HG03460 (cell line): Measurements from ENCODE around the gene HAUS7.

Experiments
- ATAC-seq: cut with Tn5 transposase; IDR thresholded peaks from one replicate; pipeline ENCODE4 v1.9.1; 2021; ENCODE audit not compliant: unreplicated experiment

Gene HAUS7

DNA sequence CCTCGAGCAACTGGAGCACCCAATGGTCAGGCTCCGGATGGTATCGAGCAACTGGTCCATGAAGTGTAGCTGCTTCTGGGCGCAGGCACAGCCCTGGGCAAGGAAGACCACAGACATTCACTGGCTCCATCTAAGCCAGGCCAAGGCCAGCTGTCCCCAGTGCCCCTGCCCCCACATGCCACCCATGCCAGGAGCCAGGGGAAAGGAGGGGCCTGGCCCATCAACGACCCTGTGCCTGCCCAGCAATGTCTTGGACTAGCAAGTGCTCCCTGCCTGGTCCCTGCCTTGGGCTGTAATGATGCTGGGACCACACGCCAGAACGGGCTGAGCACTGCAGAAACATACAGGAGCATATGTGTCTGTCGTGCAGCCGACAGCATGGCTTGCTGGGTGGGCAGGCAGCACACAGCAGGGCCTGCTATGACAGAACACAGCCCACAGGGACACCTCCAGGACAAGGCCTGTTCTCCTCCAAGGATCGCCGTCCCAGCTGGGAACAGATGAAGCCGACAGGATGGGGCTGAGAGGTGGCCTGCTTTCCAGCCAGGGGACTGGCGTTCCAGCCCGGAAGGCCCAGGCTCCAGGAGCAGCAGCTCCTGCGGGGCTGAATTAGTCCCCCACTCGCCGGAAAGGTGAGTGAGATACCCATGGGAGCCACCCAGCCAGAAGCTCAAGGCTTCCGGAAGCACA, 13.1 kb downstream of the HAUS7 start:
- ATAC-seq: no peak

DNA sequence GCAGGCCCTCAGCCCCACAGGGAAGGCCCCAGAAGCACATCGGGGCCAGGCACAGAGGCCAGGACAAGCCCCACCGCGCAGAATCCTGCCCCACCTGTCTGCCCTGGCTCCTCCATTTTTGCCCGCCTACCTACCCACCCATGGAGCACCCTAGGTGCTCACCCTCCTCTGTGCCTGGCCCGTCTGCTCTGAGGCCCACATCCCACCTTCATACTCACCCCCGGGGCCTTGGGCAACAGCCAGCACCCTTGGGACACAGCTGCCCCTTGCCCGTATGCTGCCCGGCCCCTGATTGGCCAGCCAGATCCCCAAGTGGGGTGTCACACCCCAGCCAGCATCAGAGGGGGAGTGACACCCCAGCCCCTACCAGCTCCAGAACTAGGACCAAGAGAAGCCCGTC, 13.7 kb downstream of the HAUS7 start:
- no peak for ATAC-seq

DNA sequence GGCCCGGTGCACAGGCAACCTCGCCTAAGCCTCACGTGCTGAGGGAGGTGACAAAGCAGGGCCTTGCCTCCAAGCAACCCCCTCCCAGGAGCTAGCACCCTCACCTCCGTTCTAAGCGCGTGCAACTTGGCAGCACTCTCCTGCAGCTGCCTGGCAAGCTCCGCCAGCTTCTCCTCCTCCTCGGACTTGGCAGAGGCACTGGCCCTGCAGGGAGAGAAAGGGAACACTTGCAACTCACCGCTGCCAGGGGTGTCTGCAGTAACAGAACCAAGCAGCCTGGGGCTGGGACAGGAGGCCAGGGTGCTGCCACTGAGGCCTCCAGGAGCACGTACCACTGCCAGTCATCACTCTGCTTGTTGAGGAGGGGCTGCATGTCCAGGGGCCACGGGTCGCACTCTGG, 14.2 kb downstream of the HAUS7 start:
- ATAC-seq: no peak

DNA sequence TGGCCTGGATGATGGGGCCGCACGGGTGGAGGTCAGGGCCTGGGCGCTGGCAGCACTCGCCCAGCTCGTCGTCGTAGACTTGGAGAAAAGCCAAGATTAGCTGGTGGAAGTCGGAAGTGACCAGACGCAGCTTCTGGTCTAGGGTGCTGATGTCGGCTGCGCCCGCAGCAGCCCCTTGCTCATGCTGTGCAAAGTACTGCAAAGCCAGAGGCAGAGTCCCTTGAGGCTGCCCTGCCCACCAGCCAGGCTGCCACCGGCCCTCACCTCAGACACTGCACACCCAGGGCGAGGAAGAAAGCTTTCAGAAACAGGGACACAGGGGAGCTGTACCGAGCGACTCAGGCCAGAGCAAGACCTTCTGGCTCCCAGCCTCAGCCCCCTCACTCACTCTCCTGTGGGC, 14.8 kb downstream of the HAUS7 start:
- ATAC-seq: no peak

DNA sequence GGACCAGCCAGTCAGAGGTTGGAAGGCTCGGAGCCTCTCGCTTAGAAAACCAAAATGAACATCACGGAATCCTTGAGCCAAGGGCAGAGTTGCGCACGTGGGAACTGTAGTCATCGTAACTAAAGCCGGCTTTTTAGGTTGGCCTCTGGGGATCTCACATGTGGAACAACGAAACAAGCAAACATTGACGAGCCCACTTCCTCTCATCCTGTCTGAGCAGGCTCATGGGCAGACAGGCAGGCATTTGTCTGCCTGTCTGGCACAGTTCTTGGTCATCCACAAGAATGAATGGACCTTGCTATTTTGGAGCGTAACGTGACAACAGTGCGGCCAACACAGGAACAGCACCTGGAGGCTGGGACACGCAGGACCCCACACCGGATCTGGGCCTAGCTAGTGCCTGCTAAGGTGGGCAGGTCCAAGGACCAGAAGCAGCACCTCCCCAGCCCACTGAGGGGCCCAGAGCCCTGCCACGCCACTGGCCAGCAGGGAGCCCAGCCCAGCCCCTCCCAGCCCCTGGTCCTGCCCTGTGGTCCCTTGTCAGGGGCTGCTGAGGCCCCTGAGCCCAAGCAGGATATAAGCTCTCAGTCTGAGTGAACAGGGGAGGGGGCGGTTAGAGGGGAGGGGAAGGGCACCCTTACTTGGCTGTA, 15.3 kb downstream of the HAUS7 start:
- no peak for ATAC-seq

DNA sequence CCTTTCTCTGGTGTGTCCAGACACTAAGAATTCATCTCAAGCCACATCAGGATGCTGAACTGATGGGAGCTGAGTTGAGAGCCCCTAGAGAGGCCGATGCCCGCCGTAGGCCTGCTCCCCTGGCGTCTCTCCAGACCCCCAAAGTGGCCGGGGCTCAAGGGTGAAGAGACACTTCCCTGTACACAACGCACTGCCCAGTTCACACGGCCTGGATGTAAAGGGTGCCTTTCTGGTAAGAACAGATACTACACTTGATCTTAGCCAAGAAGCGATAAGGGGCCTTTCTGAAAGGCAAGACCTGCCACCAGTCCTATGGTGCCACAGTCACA, 19.5 kb downstream of the HAUS7 start:
- no peak for ATAC-seq

DNA sequence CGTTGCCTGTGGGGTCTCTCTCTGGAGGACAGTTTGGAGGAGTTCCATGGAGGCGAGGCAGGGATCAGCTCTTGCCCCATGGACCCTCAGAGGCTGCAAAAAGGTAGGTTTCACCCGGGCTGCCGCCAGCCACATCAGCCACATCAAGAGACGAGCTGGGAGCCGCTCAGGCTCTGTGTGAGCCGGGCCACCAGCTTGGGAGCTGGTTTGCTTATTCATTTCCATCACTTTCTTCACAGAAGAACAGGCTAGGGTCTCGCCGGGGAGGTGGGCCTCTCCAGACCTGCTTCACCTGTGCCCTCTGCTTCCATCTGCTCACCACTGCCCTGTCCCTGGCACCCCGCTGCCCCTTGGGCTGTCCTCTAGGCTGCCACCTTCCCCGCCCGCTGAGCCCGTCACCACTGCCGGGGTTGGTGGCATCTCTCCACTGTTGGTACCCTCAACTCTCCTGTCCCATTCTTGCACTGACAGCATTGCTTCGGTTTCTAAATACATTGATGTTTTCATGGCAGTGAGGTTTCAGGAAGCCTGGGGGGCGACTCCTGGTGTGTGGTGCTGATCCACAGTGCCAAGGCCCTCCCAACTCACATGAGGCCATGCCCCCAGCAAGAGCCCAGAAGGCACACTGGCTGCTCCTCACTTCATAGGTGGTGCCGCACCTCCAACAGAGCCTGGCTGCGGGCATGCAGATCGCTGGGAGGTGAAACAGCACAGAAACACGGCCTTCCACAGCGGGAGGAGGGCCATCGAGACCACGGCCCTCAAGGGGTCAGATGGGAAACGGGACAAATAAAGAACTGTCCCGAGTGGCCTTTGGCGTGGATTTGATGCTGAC, 20.0 kb downstream of the HAUS7 start:
- no peak for ATAC-seq

DNA sequence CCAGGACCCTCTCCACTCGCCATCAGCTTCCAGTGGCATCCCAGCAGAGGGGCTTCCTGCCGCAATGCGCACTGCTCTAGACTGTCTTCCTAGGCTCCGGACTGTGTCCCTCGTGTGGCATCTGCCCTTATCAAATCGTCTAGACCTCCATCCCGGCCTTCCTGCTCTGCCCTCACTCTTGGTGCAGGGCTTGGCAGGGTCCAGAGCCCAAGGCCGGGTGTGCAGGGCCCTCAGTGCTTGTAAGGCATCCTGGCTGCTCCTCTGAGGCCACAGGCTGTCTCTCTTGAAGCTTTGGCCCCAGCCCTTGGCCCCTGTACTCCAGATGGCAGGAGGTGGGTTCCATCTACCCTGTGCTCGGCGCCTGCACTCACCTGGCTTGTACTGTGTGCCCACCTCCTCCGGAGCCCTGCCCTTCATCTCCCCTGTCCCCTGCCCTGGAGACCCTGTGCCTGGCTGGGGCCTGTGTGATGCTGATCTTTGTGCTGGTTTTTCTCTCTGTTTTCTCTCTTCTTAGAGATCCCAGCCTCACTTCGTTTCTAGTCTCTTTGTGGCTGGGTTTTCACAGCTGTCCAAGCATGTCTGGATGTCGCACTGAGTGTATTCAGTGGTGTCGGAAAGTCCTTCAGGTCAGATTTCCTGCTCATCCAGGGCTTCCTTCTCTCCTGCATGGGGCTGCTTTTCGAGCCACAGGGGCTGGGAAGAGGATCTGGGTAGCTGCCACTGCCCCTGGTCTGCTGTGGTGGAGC, 20.8 kb downstream of the HAUS7 start:
- no peak for ATAC-seq

DNA sequence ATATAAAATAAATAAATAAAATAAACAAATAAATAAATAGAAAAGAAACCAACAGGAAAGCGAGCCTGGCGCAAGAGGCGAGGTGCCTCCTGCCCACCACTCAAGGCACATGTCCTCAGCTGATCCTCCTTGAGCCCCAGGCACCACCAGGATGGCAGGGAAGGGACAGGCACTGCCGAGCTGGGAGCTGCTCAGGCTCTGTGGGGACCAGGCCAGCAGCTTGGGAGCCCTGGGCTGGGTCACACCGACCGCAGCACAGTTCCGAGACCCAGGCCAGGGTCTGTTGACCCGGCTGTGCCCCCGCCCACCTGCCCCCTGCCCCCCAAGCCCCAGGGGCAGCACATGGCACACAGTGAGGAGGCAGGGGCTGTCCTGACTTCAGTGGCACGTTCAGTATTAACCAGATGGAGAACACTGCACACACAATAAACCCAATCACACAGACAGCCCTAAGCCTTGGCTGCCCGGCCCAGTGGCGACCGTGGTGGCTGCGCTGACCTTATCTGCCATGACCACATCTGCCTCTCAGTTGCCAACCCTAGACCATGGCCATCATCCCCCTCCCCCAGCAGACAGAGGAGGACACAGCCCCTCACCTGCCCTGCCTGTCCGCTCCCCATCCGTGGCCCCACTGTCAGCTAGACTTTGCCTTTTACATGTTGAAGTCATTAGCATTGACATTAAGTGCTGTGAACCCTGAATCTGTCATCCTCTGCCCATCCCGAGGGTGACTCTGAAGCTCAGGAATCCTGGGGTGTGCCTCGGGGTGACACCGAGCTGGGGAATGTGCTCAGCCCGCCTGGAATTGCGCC, 21.6 kb downstream of the HAUS7 start:
- no peak for ATAC-seq

DNA sequence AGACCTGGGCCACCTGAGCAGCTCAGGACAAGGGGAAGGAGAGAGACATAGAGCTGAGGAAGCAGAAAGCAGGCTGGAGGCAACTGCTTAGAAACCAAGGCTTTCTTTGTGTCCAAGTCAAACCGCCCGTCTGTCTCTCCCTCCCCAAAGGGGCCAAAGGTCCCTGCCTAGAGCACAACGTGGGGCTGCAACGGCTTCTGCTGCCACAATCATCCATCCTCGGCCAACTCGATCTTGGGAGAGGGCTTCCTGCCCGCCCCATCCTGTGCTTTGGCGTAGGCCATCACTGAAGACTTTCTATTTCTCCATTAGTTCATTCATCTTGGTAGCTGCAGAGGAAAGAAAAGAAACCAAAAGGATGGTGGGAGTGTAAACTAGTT, 22.8 kb downstream of the HAUS7 start:
- no peak for ATAC-seq

DNA sequence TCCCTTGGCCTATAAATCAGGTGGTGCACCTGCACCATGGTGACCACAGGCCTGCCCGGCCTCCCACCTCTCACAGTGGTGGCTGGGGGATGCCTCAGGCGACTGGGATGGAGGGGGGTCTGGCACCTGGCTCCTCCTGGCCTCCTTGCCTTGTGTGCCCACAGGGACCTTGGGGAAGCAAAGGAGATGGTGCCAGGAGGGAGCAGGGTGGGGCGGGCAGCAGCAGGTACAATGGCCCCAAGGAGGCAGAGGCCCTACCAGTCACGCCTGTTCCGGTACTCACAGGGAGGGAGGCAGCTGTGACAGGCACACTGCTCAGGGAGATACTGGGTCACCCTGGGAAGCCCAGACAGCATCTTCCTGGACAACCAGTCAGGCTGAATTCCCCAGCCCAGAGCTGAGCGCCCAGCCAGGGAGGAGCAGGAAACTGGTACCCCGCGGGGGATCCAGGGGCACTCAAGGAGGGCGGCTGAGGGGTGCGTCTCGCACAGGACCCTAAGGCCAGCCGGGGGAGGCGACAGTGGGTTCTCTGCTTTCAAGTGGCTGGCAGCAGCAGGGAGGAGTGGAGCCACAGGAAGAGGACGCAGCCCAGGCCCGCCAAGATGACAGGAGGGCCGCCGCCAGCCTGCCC, 23.3 kb downstream of the HAUS7 start:
- no peak for ATAC-seq

DNA sequence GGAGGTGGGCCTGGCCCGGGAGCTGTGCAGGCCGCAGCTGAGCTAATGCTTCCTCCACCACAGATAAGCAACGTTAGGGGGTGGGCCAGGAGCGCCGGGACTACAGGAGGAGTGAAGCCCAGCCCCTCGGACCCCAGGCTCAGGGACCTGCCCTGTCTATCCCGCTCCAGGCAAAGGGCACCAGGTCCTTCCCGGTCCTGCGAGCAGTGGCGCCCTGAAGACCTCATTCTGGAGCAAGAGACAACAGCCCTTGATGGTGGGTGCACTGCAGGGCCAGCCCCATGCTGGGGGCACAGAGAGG, 23.8 kb downstream of the HAUS7 start:
- no peak for ATAC-seq

DNA sequence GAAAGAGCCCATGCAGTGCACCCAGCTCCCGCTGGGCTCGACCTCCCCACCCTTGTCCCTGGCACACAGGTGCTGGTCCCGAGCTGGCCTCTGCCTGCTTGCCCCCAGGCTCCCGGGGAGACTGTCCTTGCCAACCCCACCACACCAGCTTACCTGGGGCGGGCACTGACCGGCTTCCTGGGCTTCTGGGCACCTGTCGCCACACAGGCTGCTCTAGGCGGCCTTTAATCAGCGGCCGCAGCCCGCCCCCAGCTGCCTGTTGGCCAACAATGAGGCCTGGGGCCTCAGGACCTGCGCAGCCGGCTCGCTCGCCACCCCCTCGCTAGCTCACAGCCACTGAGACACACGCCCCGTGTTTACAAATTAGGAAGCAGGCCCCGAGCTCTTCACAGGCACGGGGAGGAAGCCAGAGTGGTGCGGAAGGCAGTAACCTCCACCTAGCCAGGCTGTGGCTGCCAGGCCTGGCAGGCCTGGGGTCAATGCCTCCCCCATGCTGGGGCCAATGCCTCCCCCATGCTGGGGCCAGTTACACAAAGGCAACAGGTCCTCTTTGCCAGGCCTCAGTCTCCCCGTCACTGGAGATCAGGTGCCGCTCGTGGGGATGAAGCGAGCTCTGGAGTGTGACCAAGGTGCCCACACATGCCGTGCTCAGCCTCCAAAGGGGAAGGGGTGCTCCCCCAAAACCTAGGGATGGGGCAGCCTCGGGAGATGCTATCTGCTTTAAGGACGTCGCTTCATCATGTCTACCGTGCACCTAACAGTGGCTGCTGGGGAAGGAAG, 24.3 kb downstream of the HAUS7 start, which contains the start of gene TREX2:
Gene TREX2, minus strand, starts transcription at position 201 of the 780 bp plus-strand sequence. CDS start 626 bp downstream, outside the sequence.
- no peak for ATAC-seq

DNA sequence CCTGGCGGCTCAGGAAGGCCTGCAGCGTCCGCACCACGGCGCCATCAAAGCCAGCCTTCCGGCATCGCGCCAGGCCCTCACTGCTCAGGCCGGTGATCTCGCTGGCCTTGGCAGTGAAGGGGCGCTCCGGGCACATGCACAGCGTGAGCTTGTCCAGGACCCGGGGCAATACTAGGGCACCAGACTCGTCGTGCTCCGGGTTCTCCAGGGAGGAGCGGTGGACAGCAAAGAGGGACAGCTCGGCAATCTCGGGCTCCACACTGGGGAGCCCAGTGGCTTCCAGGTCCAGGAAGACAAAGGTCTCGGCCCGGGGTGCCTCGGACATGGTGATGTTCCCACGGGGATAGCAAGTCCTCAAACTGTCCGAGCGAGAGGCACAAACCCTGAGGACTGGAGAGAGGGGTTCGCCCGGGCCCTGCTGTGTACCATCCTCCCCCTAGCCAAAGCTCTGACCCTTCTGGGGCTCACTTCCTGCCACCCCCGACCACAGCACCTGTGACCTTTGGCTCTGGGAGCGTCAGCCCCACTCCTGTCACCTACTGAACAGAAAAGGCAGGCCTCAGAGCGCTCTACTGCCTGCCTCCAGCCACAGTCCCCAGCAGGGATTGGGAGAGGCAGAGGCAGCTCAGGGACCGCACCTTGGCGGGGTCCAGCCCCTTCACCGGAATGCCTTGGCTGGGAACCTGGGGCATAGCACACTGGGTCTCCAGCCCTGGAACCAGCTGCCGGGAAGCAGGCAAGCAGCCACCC, 25.1 kb downstream of the HAUS7 start:
- no peak for ATAC-seq

DNA sequence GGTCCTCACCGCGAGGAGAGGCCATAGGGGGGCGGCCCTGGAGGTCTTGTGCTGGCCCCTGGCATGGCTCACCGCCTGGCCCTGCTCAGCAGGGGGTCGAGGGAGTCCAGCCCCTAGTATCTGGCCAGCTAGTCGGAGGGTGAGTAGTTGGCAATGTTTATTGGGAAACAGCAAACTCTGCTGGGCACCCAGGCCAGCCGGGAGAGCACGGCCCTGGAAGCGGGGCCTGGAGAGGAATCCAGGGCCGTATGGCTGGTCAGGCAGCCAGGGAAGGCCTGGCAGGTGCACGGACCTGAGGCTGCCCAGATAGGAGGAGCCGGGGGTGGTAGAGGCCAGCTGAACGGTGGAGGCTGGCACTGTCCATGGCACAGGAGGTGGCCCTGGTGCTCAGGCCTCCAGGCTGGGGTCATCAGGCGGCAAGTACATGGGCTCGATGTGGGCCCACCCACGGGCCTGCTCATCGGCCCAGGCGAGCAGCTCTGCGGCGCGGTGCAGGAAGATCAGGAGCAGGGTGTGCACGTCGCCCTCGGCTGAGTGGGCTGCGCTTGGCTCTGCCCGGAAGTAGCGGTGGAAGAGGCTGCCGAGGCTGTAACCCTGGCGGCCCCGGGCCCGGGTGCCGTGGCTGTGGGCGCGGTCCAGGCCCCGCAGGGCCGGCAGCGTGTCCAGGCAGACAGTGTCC, 25.9 kb downstream of the HAUS7 start:
- no peak for ATAC-seq

DNA sequence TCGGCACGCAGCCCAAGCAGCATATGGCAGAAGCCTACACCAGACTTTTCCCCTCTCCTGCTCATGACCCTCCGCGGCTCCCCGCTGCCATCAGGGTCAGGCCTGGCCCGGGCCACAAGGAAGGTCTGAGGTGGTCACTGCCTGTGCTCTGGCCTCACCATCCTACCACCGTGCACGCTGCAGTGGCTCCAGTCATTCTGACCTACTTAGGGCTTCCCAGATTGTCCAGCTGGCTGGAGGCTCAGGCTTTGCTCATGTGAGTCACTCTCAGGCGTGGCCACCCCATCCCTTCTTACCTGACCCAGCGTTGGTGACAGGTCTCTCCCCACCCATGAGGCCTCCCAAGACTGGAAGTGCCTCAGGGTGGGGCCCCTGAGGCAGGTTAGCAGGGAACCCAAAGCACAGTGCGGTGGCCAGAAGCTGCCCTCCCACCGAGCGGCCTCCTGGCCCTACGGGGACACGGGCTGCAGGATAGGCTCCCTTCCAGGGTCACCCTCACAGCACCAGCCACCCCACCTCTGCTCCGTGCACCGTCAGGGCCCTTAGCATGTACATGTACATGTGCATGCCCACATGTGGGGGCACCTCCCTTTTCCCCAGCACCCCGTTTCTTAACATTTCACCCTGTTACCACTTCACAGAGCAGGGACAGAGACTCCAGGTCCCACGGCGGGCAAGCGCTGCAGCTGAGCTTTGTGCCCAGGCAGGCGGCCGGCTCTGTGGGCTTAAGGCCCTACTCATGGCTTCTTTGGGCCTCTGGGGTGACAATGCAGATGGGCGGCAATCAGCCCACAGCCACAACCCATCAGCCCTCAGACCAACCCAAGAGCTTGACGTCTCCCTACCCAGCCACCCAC, 26.7 kb downstream of the HAUS7 start:
- ATAC-seq: no peak

DNA sequence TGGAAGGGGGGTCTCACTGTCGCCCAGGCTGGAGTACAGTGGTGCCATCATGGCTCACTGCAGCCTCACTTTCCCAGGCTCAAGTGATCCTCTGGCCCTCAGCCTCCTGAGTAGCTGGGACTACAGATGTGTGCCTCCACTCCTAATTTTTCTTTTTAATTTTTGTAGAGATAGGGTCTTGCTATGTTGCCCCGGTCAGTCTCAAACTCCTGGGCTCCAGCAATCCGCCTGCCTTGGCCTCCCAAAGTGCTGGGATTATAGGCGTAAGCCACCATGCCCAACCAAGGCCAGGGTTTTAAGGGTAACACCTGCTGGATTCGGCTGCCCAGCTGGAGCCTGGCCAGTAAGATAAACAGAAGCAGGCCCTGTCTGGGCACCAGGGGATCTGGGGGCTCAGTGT, 27.9 kb downstream of the HAUS7 start:
- no peak for ATAC-seq
